Forelimb muscle (tissue), 1 donor: ENCODE results near the gene ARF3. TPM values are rescaled to one million over a fixed set of nuclear protein-coding genes. Genes with fewer than 3 reads are reported as not detected.

ENCODE experiments used
- DNase-seq: peaks from one replicate; pipeline ENCODE4 v3.0.0-alpha.2; 2013; ENCODE audit warnings: low read depth
- polyA plus RNA-seq: library from polyadenylated mRNA; unstranded; fragments of 120-200 nt; gene quantifications from one replicate; pipeline ENCODE4 v1.2.1, GENCODE V29; 2013; ENCODE audit not compliant: insufficient read length

ARF3 gene
- polyA plus RNA-seq, 1 donor: 42.5 TPM

DNA sequence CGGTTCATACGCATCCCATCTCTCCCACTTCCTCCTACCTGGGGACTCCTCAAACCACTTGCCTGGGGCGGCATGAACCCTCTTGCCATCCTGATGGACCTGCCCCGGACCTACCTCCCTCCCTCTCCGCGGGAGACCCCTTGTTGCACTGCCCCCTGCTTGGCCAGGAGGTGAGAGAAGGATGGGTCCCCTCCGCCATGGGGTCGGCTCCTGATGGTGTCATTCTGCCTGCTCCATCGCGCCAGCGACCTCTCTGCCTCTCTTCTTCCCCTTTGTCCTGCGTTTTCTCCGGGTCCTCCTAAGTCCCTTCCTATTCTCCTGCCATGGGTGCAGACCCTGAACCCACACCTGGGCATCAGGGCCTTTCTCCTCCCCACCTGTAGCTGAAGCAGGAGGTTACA lies 24.5 kb upstream of the ARF3 start:
- DNase-seq: no peak

DNA sequence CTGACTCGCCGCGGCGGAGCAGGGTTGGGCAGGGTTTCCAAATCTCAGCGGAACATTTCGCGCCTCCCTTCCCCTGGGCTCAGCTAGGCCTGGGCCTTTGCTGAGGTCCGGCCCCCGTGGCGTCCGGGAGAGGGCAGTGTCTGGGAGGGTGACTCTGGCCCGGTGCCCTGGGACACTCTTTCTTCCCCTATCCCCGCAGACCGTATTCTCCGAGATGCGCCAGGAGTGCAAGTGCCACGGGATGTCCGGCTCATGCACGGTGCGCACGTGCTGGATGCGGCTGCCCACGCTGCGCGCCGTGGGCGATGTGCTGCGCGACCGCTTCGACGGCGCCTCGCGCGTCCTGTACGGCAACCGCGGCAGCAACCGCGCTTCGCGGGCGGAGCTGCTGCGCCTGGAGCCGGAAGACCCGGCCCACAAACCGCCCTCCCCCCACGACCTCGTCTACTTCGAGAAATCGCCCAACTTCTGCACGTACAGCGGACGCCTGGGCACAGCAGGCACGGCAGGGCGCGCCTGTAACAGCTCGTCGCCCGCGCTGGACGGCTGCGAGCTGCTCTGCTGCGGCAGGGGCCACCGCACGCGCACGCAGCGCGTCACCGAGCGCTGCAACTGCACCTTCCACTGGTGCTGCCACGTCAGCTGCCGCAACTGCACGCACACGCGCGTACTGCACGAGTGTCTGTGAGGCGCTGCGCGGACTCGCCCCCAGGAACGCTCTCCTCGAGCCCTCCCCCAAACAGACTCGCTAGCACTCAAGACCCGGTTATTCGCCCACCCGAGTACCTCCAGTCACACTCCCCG lies 23.9 kb upstream of the ARF3 start:
- DNase-seq: no peak

DNA sequence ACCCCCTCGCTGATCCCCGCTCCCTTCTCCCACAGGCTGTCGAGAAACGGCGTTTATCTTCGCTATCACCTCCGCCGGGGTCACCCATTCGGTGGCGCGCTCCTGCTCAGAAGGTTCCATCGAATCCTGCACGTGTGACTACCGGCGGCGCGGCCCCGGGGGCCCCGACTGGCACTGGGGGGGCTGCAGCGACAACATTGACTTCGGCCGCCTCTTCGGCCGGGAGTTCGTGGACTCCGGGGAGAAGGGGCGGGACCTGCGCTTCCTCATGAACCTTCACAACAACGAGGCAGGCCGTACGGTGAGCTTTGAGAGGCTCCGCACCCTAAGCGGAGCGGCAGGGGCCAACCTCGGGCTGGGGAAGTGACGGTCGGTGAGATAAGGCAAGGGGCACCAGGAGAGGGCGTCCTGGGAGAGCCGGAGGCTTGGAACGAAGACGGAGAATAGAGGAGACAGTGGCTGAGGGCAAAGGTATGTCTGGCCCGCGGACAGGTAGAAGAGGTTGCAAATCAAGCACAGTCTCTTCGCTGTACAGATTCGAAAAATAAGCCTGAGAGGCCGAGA lies 23.2 kb upstream of the ARF3 start:
- no peak for DNase-seq

DNA sequence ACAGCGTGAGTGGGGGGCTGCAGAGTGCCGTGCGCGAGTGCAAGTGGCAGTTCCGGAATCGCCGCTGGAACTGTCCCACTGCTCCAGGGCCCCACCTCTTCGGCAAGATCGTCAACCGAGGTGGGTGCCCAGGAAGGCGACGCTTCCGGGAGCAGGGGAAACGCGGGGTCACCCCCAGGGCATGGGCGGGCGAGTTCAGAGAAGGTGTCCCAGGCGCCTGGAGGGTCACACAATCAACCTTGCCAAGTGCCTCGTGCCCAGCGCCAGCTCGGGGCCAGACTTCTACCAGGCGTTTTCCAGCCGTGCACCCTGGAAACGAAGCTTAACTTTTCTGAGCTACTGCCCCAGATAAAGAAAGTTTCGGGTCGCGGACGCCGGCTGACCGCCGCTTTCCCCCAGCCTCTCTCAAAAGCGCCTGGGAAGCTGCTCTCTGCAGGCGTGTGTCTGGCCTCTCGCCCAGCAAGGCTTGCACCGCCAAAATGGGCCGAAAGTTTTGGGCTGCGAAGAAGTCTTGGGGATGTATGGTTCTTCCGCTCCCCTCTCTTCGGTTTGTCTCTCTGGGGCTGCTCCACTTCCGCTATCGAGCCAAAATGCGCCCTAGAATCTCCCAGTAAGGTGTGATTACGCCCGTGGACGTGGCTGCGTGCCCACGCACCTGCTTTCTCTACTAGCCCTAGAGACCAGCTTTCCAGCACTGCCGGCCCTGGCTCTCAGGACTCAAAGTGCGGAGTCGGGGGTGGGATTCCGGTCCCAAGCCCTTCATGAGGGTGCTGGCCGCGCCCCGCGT lies 22.5 kb upstream of the ARF3 start:
- DNase-seq: no peak

DNA sequence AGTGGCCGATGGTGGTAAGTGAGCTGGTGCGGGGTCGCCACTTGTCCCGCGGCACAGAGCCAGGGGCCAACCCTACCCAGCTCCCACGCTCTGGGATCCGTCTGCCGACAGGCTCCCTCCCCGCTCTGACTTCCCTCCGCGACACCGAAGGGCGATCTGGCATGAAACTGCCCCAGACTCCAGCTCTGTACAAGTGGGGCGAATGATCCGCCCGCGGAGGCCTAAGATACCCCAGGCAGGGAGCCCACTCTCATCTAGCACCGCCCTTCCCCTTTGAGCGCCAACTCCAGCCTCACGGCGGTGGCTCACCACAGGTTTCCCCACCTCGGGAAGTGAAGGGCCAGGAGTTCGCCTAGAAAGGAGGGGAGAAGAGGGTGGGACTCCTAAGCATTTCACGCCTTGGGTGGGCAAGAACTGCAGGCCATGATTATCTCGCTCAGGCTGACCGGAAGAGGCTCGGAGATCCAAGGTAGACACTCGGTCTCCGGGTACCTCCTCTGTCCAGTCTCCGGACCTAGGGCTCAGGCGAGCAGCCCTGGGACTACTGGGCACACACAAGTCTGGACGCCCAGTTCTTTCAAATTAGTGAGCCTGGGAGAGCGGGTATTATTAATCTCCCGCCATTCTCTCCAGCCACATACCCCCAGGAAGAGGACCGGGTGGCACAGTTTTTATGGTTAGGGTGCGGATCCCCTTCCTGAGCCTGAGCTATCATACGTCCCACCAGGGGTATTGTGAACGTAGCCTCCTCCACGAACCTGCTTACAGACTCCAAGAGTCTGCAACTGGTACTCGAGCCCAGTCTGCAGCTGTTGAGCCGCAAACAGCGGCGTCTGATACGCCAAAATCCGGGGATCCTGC lies 21.7 kb upstream of the ARF3 start:
- DNase-seq: no peak

DNA sequence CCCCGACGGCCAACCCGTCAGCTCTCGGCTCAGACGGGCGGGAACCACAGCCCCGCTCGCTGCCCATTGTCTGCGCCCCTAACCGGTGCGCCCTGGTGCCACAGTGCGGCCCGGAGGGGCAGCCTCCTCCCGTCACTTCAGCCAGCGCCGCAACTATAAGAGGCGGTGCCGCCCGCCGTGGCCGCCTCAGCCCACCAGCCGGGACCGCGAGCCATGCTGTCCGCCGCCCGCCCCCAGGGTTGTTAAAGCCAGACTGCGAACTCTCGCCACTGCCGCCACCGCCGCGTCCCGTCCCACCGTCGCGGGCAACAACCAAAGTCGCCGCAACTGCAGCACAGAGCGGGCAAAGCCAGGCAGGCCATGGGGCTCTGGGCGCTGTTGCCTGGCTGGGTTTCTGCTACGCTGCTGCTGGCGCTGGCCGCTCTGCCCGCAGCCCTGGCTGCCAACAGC lies 21.0 kb upstream of the ARF3 start, which contains the start of gene WNT1:
Gene WNT1 (plus strand): TSS at position 32 of the 450 bp plus-strand sequence. CDS start 329 bp downstream, at position 361.
- DNase-seq: no peak

DNA sequence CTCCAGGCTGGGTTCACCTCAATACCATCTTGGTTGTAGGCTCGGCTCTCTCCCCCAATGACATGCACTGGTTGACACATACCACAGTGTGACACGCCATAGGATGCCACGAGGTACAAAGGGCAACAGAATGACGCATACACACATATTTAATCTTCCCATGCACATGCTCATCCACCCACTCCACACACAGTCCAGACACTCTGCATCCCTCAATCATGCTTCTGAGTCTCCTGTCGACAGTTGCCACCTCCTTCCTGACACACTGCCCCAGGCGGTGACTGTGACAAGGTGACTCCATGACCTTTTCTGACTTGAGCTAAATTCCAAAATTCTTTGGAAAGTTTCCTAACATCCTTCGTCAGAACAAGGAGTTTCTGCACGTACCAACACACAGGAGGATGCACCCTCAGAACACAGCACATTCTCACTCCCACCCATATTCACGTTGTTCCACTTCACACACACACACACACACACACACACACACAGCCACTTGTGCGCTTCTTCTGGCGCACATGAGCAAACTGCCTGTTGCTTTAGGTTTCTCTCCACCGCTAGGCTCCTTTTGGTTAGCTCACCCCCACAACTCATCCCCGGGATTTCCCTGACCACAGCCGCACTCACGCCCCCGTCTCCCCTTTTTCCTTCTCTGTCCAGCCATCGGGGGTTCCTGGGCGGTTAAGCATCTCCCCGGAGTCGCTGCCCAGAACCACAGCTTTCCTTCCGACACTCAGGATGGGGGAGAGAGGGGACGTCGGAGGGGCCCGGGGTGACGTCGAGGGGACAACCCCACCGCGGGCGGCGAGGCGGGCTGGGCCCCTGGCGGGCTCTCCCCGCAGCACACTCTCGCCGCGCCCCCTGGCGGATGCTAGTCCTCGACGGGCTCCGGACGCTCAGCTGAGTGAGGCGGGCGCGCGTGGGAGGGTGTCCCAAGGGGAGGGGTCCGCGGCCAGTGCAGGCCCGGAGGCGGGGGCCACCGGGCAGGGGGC lies 20.3 kb upstream of the ARF3 start:
- DNase-seq: no peak

DNA sequence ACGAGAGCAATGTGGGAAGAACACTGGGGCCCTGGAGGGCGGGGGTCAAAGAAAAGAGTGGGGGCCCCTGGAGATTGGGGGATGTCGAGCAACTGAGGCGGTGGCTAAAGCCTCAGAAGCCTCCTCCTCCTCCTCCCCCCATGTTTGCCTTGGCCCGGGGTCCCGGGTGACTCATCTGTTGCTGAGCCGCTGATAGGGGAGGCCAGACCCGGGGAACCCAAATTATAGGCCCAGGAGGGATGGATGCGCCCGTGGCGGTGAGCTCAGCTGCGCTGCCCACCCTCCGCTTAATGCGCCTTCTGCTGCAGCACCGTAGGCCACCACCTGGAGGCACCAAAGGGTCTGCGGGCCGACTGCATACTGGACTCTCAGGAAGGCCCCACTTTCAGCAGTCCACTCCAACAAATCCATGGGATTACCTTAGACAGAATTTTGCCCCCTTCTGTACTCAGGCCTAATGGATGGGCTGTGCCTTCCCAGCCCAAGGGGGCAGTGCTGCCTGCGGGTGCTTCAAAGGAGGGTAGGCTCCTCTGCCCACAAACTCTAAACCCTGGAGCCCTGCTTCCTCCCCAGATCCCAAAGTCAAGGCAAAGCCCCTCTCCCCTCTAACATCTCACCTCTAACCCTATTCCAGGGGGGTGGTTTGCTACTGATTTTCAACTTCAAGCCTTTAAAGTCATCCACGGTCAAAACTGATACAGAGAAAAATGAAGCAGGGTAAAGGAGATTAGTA lies 16.8 kb upstream of the ARF3 start:
- no peak for DNase-seq

DNA sequence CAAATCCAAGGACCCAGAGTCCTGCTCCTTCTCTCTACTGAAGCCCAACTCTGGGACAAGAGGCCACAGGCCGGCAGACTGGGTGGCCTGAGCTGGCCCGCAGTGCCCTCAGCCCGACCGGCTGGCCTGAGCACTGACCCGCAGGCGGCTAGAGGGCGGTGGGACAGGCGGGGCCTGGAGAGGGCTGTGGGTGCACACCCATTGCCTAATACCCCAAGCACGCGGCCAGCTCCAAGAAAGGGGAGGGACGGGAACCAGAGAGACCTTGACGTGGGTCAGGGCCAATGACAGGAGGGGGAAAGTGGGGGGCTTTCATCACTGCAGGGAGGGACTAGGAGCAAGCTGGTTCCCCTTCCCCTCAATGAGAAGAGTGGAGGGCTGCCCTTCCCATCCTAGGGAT lies 16.2 kb upstream of the ARF3 start:
- no peak for DNase-seq

DNA sequence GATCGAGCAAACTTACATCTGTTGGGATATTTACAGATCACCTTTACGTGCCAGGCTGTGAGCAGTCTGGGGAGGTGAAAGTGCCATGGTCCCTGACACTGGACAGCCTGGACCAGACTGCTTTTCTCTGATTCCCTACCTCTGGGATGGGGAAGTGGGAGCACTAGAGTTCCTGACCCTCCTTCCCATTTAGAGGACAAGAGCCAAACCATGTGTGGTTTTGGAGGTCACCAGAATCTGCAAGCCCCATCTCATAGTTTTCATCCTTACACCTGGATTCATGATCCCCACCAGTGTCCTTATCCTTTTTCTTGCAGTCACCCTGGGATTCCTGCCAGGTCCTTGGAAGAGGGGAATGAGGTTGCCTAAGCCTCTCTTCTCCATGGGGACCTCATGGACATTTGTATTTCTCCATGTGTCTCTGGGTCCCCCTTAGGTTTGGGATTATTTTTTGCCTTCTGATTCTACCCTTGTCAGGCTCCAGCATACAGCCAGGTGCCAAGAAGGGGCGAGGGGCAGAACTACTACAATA lies 15.7 kb upstream of the ARF3 start:
- no peak for DNase-seq

DNA sequence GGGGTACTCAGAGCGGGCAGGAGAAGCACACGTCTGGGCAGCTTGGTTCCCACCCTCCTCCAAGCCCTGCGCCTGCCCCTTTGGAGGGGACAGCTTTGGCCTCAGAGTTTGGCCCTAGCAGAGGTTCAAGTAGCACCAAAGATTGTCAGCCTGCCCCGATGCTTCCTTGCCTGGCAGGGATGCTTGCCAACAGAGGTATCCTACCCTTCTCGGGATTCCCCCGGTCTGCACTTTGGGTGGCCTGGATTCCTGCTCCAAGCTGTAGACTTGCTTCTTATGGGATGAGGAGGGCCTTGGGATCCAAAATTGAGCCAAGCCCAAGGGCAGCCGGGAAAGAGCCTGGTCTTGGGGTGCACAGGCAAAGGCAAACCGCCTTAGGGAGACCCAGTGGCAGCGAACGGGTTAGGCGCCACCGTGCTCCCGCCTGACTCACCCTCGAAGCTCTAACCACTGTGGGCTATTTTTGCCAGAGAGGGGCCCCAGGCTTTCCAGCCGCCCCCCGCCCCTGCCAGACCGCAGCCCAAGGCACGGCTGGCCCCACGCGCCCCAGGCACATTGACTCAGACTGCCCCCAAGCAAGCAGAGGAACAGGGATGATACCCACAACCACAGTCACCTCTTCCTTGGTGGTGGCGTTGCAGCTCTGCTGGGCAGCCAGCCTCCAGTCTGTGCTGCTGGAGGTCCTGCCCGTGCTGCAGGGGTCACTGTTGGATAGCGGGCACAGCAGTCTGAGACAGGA lies 15.1 kb upstream of the ARF3 start:
- DNase-seq: no peak

DNA sequence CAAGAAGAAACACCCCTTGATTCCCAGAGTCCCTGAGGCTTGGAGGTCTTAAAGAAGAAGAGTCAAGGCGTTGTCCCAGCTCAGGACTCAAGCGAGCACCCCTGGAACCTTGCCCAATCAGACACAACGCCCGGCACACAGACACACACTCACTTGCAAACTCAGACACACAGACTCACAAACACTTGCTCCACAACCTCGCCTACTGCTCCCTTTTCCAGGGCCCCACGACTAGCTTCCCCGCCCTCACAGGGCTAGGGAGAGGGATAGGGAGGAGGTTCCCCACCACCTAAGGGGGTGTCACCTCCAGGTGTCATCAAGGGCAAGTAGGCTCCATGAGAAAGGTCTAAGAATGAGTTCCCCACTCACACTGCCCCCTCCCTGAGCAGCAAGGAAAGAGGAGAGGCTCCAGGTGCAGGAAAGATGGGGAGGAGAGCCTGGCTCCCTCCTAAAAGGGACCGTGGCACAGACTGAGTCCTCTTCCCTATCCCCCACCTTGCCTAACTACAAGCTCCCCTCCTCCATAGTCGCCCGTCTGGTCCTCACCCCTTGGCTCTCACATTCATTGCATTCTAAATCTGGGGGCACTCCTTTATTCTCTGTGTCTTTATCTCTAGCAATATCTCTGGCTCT lies 13.5 kb upstream of the ARF3 start:
- no peak for DNase-seq

DNA sequence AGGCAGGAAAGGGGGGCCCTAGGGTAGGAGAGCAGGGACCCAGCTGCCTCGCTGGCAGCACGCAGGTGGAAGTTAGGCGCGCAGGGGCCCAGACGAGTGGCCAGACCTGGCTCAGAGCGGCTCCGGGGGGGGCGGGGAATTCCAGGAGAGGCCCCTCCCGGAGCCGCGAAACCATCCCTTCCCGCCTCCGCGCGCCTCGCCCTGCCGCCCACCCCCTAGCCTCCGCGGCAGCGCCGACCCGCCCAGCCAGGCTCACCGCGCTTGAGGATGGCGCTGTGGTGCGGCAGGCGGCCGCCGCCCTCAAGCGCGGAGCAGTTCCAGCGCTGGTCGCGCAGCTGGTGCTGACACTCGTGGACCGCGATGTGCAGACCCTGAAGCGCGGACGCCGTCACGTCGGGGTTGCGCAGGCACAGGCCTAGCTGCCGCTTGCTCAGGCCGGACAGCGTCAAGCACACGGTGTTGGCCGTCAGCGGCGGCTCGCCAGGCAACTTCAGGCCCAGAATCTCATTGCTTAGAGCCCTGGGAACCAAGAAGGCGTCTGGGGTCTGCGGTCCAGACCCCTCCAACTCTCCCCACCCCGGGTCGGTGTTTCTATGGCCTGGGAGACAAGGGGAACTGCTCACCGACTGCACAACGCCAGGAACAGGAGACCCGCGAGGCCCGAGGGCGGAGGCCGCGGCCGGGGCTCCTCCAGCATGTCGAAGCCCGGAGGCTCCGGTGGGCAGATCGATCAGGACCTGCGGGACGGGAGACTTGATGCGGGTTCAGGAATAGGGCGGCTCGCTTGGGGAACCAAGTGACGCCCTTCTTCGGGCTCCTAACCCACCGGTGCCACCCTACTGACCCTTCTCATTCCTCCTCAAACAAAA lies 12.8 kb upstream of the ARF3 start:
- no peak for DNase-seq

DNA sequence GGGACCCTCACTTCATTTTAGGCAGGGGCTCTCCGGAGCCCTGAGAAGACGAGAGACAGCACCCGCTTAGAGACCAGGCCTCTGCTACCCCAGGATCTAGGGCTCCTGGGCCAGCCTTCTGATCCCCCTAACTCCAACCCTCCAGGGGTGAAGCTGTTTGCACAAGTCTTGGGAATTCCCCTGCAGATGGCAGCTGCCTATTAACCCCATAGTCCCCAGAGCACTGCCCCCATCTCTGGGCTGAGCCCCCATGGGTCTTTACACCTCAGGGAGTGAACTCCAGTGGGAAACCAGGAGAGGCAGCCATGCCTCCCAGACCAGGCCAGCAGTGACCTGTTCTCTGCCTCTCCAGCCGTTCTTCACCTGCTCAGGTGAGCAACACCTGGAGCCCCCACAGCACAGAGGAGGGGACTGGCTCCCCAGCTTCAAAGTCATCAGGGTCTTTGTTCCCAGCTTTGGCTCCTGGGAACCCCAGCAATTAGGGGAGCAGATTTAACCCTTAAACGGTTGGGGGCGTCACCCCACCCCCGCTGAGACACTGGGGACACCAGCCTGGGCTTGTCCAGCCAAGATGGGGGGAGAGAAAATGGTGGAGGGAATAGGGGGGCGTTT lies 12.0 kb upstream of the ARF3 start:
- DNase-seq: no peak

DNA sequence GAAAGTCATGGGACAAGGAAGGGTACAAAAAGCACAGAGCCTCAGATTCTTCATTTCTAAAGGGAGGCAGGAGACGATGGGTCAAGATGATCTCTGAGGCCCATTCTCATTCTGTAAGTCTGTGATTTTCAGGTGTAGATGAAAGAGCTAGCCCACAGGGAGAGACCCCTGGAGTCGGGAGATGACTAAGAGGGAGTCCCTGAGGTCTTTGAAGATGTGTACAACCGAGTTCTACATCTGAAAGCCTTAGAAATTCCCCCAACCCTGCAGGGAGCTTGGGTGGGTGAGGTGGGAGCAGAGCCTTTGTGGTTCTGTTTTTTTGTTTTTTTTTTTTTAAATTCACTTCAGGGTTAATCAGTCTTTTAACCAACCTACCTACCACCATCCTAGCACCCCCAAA lies 11.2 kb upstream of the ARF3 start:
- no peak for DNase-seq

DNA sequence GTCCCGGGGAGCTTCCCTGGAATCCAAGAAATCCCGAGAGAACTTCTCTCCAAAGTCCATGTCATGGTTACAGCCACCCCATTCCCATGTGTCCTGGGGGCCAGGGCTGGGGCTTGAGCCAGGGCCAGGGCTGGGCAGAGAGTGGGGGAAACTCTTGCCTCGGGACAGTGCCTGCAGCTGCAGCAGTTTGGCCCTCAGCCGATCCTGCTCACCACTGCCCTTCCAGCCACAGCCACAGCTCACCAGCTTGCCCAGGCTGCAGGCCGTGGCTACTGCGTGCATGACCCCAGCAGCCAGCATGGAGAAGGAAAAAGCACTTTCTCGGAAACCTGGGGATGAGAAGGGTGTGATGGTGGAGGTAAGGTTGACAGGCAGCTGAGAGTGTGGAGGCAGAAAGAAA lies 10.7 kb upstream of the ARF3 start:
- DNase-seq: no peak
